ENCODE data around the gene GIGYF1.

GRCh38 chr7:100642534-100642907 lies 51.5 kb downstream of the GIGYF1 start:
- TF ChIP-seq, protein P1, sequence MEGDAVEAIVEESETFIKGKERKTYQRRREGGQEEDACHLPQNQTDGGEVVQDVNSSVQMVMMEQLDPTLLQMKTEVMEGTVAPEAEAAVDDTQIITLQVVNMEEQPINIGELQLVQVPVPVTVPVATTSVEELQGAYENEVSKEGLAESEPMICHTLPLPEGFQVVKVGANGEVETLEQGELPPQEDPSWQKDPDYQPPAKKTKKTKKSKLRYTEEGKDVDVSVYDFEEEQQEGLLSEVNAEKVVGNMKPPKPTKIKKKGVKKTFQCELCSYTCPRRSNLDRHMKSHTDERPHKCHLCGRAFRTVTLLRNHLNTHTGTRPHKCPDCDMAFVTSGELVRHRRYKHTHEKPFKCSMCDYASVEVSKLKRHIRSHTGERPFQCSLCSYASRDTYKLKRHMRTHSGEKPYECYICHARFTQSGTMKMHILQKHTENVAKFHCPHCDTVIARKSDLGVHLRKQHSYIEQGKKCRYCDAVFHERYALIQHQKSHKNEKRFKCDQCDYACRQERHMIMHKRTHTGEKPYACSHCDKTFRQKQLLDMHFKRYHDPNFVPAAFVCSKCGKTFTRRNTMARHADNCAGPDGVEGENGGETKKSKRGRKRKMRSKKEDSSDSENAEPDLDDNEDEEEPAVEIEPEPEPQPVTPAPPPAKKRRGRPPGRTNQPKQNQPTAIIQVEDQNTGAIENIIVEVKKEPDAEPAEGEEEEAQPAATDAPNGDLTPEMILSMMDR (IDR thresholded peaks at IDR 0.05): no peak
- TF ChIP-seq POLR2AphosphoS5 (IDR thresholded peaks at IDR 0.05) (no peak), POLR2A (IDR thresholded peaks at IDR 0.05) (no peak)
